ENCODE results near the gene FKBP5. TPM values are rescaled to one million over a fixed set of nuclear protein-coding genes. Genes with fewer than 3 reads are reported as not detected.

The FKBP5 gene
- total RNA-seq, 1 experiment from 2014 or later = 12.4 TPM

- H3K27ac ChIP-seq (ENCODE audit: low read length) = no peak overlapping the region
- TF ChIP-seq CTCF (conservative IDR thresholded peaks at IDR 0.05; ENCODE audit: low read depth, low read length) (no peak), EZH2 (IDR thresholded peaks at IDR 0.05; ENCODE audit: low read length, unreplicated experiment) (no peak), EZH2phosphoT487 (IDR thresholded peaks at IDR 0.05; ENCODE audit: borderline replicate concordance, low read length) (no peak)
- H2AFZ ChIP-seq (ENCODE audit: low read length) = no peak overlapping the region
- ATAC-seq (no peak), DNase-seq (no peak)
- ChIA-PET POLR2A (ENCODE audit: unreplicated experiment) (no interaction called here), CTCF (no interaction called here)
- no peaks in the 10 kb centered on the region for H3K36me3 ChIP-seq (ENCODE audit: low read depth, low read length)
- no peaks in the 10 kb centered on the region for H3K9me3 ChIP-seq (ENCODE audit: low read length)
- no peak overlapping the region for H3K4me2 ChIP-seq (ENCODE audit: low read length)
- no peak overlapping the region for H3K4me3 ChIP-seq (ENCODE audit: low read length)
- no peaks in the 10 kb centered on the region for H4K20me1 ChIP-seq (ENCODE audit: low read length)
- H3K27me3 ChIP-seq (ENCODE audit: low read length) = no peaks in the 10 kb centered on the region
- no TSS peak for BruUV-seq (replicated peaks)
- no peaks in the 10 kb centered on the region for H3F3A ChIP-seq (ENCODE audit: low read length, unreplicated experiment)
- no peaks in the 10 kb centered on the region for H3K9me2 ChIP-seq (replicated peaks; ENCODE audit: low read length)
- intact Hi-C loops (cut with micrococcal nuclease) = no loop called here
- H3K9ac ChIP-seq (ENCODE audit: low read length) = no peak overlapping the region
- no peaks in the 10 kb centered on the region for H3K4me1 ChIP-seq (ENCODE audit: insufficient read depth, low read length)
- no peaks in the 10 kb centered on the region for H3K79me2 ChIP-seq (ENCODE audit: low read length)
Observed at GRCh38 chr6:35708585-35708984, 19.9 kb upstream of the FKBP5 start.

- Histone ChIP-seq H3K27me3 (ENCODE audit: low read length) (no peaks in the 10 kb centered on the region), H3K9me2 (replicated peaks; ENCODE audit: low read length) (no peaks in the 10 kb centered on the region), H3K9me3 (ENCODE audit: low read length) (no peaks in the 10 kb centered on the region), H3K4me2 (ENCODE audit: low read length) (no peak overlapping the region), H3K4me3 (ENCODE audit: low read length) (no peak overlapping the region), H3K27ac (ENCODE audit: low read length) (no peak overlapping the region), H3K4me1 (ENCODE audit: insufficient read depth, low read length) (no peaks in the 10 kb centered on the region), H4K20me1 (ENCODE audit: low read length) (no peaks in the 10 kb centered on the region), H3K79me2 (ENCODE audit: low read length) (no peaks in the 10 kb centered on the region), H3K36me3 (ENCODE audit: low read depth, low read length) (no peaks in the 10 kb centered on the region), H3F3A (ENCODE audit: low read length, unreplicated experiment) (no peaks in the 10 kb centered on the region), H2AFZ (ENCODE audit: low read length) (no peak overlapping the region), H3K9ac (ENCODE audit: low read length) (no peak overlapping the region)
- no peak for TF ChIP-seq EZH2 (IDR thresholded peaks at IDR 0.05; ENCODE audit: low read length, unreplicated experiment)
- no peak for TF ChIP-seq EZH2phosphoT487 (IDR thresholded peaks at IDR 0.05; ENCODE audit: borderline replicate concordance, low read length)
- no peak for TF ChIP-seq CTCF (conservative IDR thresholded peaks at IDR 0.05; ENCODE audit: low read depth, low read length)
- DNase-seq = no peak
- BruUV-seq (replicated peaks) = no TSS peak
- POLR2A ChIA-PET (ENCODE audit: unreplicated experiment) = no interaction called here
- ATAC-seq = no peak
- CTCF ChIA-PET = no interaction called here
- intact Hi-C loops (cut with micrococcal nuclease) = no loop called here
Observed at GRCh38 chr6:35707714-35708407, 19.1 kb upstream of the FKBP5 start.

- ChIA-PET POLR2A (ENCODE audit: unreplicated experiment) (no interaction called here), CTCF (no interaction called here)
- Histone ChIP-seq H2AFZ (ENCODE audit: low read length) (no peak overlapping the region), H3K4me1 (ENCODE audit: insufficient read depth, low read length) (no peaks in the 10 kb centered on the region), H3K4me3 (ENCODE audit: low read length) (no peak overlapping the region), H4K20me1 (ENCODE audit: low read length) (no peaks in the 10 kb centered on the region), H3K9me3 (ENCODE audit: low read length) (no peaks in the 10 kb centered on the region), H3K9me2 (replicated peaks; ENCODE audit: low read length) (no peaks in the 10 kb centered on the region), H3K36me3 (ENCODE audit: low read depth, low read length) (no peaks in the 10 kb centered on the region), H3F3A (ENCODE audit: low read length, unreplicated experiment) (no peaks in the 10 kb centered on the region), H3K4me2 (ENCODE audit: low read length) (no peak overlapping the region), H3K79me2 (ENCODE audit: low read length) (no peaks in the 10 kb centered on the region), H3K27me3 (ENCODE audit: low read length) (no peaks in the 10 kb centered on the region), H3K27ac (ENCODE audit: low read length) (no peak overlapping the region), H3K9ac (ENCODE audit: low read length) (no peak overlapping the region)
- no peak for ATAC-seq
- no TSS peak for BruUV-seq (replicated peaks)
- no peak for DNase-seq
- TF ChIP-seq CTCF (conservative IDR thresholded peaks at IDR 0.05; ENCODE audit: low read depth, low read length) = no peak
- TF ChIP-seq EZH2 (IDR thresholded peaks at IDR 0.05; ENCODE audit: low read length, unreplicated experiment) = no peak
- no peak for TF ChIP-seq EZH2phosphoT487 (IDR thresholded peaks at IDR 0.05; ENCODE audit: borderline replicate concordance, low read length)
- intact Hi-C loops (cut with micrococcal nuclease) = no loop called here
Observed at GRCh38 chr6:35706468-35706867, 17.8 kb upstream of the FKBP5 start.

Data from PC-3 (cell line).